Right hindlimb (tissue), 1 donor: Measurements from ENCODE around the gene OR10G8.
"Not testable (repeated sequence)": the region's sequence is repeated elsewhere in the genome, so short reads cannot be mapped to it uniquely, and the experiment has no call there.

Experiments used
- DNase-seq: peaks from one replicate; pipeline ENCODE4 v3.0.0-alpha.2; 2018

OR10G8 gene

GRCh38 chr11:124026498-124026897, at the start of gene OR10G8:
TSS of gene OR10G8 (plus strand) at chr11:124026798. CDS start at chr11:124029623, 2,825 bp downstream.
- DNase-seq, result no peak

DNA sequence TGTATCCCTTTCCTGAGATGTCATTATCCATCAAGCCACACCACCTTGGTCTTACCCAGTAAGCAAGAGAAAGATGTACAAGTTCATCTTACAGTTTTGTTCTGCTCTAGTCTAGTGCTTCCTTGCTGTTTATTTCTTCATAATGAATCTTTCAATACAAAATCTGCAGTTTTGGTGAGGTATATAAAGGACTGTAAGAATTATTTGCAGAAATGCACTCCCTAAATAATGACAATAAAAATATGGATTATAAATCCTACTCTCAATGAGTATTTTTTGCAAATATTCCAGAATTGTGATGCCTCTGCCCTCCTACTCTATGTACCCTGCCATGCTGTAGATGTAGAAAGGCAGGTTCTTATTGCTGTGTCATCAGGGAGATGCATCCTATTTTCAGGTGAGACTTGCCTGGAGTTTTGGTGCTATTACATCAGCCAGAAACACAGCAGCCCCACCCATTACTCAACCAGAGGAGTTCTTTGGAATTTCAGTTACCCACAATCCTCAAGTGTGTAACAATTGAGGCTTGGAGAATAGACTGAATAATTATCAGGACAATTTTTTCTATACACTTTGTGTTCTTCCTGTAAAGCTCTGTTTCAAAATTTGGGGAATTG, 48.8 kb upstream of the OR10G8 start, which contains the start of gene OR10S1:
OR10S1 (minus strand) TSS at position 51 of the 617 bp plus-strand sequence. CDS start 117 bp downstream, outside the sequence.
- DNase-seq, result no peak

DNA sequence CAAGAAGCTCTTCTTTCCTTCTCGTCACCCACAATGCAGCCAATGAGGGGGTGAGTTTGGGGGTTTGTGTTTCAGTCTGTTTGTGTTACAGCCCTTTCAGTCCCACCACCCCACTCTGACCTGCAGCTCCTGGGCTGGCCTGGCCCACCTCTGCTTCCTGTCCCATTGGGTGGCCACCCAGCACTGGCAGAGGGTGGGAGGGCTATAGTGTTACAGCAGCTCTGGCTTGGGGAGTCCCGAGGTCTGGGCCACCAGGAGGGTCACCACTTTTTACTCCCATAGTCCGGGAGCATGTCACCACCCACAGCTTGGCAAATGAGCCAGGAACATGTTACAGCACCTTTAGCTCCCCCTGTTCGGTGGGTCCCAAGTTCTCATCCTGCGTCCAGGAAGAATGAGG, 47.3 kb upstream of the OR10G8 start:
- DNase-seq, result no peak

DNA sequence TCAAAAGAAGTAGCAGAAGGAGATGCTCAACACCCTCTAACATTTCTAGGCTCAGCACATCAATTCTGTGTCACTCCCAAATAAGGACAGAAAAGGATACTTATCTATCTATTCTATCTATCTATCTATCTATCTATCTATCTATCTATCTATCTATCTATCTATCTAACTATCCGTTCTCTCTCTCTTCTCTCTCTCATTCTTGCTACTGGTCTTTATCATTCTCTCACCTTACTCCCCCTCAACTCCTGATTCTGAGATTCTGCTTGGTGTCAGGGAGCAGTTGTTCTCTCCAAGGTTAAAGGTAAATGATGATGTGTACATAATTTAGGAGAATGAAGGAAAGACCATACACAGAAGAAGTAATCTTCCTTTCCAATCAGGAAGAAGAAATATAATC, 31.5 kb upstream of the OR10G8 start, which contains the start of gene OR10G6:
OR10G6 (minus strand) TSS at position 43 of the 400 bp plus-strand sequence; CDS start at position 43, 0 bp downstream.
- no peak for DNase-seq

DNA sequence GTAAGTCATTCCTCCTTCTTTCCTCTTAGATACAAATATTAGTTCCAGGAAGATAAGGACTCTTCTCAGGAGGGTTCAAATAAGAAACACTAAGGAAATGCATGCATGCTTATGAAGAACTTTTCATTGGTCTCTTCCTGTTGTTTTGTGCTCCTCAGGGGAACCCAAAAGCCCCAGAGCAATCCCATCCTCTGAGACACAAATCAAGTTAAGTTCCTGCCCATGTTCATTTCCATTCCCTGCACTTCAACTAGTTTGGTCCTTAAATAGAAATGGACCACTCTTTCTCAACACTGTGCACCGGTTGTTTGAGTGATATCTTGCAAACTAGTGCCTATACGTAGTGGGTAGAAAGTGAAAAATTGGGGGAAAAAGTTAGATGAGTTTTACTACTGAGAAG, 13.9 kb upstream of the OR10G8 start, which contains the start of gene OR10G4:
OR10G4 (plus strand) TSS at position 301 of the 400 bp plus-strand sequence. CDS start 2,578 bp downstream, outside the sequence.
- no peak for DNase-seq

DNA sequence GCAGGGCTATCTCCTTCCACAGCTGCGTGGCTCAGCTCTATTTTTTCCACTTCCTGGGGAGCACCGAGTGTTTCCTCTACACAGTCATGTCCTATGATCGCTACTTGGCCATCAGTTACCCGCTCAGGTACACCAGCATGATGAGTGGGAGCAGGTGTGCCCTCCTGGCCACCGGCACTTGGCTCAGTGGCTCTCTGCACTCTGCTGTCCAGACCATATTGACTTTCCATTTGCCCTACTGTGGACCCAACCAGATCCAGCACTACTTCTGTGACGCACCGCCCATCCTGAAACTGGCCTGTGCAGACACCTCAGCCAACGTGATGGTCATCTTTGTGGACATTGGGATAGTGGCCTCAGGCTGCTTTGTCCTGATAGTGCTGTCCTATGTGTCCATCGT, 10.8 kb upstream of the OR10G8 start:
- not testable (repeated sequence) for DNase-seq

GRCh38 chr11:124036666-124037065, 10.1 kb downstream of the OR10G8 start:
- DNase-seq, result no peak

DNA sequence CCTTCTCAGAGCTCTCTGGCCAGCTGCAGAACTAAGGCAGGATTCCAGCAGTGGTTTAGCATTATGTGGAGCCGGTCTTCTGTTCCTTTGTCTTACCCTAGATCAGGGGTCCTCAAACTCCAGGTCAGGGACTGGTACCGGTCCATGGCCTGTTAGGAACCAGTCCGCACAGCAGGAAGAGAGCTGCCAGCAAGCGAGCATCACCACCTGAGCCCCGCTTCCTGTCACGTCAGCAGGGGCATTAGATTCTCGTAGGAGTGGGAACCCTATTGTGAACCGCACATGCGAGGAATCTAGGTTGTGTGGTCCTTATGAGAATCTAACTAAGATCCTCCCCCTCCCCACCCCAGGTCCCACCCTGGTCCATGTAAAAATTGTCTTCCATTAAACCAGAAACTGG, 13.0 kb downstream of the OR10G8 start:
- DNase-seq, result no peak

DNA sequence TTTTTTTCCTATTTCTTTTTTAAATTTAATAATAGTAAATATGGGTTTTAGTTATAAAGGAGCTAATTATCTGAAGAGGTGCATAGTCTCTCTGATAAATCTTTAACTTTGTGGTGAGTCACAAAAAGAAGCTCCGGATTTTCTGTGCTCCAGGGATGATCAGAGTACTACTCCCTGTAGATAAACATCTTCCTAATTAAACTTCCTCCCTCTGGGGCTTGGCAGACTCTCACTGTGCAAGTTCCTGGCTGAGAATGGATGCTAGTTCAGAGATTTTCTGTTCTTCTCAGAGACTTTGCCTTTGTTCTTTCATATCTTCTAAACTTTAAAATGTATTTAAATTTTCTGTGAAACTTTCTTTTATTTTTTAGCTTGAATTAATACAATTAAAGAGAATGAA, 14.7 kb downstream of the OR10G8 start, which contains the start of gene OR10G7:
OR10G7 (minus strand) TSS at position 72 of the 400 bp plus-strand sequence. CDS start 2,324 bp downstream, outside the sequence.
- DNase-seq, result no peak

DNA sequence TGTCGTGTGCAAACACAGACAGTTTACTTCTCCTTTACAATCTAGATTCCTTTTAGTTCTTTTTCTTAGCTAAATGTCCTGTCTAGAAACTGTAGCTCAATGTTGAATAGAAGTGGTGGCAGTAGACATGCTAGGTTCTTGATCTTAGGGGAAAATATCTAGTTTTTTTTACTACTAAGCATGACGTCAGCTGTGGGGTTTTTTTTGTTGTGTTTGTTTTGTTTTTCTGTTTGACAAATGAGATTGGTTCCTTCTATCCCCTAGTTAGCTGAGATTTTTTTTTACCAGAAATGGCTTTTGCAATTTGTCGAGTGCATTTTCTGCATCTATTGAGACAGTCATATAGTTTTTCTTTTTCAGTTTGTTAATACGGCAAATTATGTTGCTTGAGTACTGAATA, 16.8 kb downstream of the OR10G8 start:
- DNase-seq, result no peak

GRCh38 chr11:124050748-124051147, 24.1 kb downstream of the OR10G8 start:
- no peak for DNase-seq

DNA sequence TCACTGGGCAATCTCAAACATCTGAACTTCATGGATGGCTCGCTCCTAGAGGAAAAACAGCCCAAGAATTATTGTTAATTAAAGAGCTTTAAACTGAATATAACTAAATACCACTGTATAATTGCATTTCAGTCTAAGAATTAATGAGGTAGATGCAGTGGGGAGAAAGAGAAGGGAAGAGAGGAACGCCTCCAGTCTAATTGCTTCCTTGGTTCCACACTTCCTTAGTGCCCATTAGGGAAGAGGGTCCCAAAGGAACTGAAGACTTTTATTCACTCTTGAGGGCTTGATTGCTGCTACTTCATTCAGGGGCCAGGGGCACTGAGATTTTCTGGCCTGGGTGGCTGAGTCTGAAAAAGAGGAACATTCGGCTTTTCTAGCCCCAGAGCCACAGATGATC, 26.4 kb downstream of the OR10G8 start:
- DNase-seq, result no peak

DNA sequence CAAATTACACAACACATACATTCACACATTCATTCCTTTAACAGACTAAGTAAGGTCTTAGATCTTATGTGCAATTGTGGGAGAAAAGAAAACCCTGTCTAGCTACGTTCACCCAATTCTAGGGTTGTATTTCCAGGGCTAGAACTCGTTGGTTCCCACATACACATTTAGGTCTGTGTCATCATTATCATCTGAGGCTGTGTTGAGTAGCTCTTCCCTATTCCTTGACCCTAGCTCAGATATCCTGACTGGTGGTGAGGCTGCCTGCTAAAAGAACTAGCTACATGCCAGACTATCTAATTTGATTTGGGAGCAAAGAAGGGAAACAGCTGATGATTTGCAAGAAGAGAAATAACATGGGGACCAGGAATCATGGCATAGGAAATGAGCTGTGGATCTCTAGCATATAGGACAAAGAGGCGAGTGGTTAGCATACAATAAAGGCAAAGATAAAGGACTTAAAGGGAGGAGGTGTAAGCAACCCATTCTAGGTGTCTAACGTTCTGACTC, 42.1 kb downstream of the OR10G8 start:
- no peak for DNase-seq

GRCh38 chr11:124069429-124070401, 43.1 kb downstream of the OR10G8 start:
- peak; percentile 61 for DNase-seq

DNA sequence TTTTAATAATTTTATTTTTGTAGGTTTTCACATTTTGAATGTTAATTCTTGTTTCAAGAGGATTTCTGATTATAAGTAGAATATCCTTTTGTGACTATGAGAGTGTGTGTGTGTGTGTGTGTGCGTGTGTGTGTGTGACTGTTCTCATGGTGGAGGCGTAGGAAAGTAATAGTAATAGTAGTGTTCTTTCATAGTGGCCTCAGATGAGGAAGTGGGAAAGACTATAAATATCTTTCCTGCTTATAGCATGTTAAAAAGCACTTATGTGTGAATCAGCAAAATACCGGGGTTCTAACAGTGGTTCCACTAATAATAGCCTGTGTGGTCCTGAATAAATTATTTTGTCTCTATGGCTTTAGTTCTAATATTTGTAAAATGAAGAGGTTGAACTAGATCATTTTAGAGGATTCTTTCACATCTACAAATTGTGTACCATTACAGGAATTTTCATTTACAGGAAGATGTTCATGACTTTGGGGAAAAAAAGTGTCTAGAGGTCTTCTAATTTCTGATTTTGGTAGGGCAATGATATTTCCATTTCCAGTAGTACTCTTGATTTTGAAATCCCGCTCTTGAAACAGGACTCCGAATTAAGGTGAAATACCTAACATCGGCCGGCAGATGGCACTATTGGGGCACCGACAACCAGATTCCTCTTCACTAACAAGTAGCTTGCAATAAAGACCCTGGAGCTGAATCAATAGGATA, 44.5 kb downstream of the OR10G8 start:
- peak; percentile 83 for DNase-seq

GRCh38 chr11:124071623-124071948, 45.0 kb downstream of the OR10G8 start:
- no peak for DNase-seq

GRCh38 chr11:124072147-124072546, 45.5 kb downstream of the OR10G8 start:
- no peak for DNase-seq

GRCh38 chr11:124074554-124074953, 48.0 kb downstream of the OR10G8 start:
- no peak for DNase-seq

GRCh38 chr11:124075492-124075840, 48.9 kb downstream of the OR10G8 start:
- no peak for DNase-seq

GRCh38 chr11:124075841-124076651, 49.4 kb downstream of the OR10G8 start:
- DNase-seq, result peak; percentile 51

DNA sequence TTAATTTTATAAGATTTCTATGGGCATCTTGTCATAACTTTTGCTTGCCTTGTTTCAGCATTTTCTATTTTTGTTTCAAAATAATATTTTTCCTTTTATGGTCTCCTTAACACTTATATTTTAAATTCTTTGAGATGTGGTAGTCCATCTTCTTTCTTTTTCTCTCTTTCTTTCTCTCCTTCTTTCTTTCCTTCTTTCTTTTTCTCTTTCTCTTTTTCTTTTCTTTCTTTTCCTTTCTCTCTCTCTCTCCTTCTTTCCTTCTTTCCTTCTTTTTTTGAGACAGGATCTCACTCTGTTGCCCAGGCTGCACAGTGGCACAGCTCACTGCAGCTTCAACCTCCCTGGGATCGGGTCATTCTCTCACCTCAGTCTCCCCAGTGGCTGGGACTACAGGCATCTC, 50.7 kb downstream of the OR10G8 start:
- DNase-seq, result no peak

GRCh38 chr11:124078591-124078990, 52.0 kb downstream of the OR10G8 start:
- DNase-seq, result no peak
